NCI-H128 (cell line): ENCODE results near the gene PCGF5.
"Not testable (repeated sequence)": the region's sequence is repeated elsewhere in the genome, so short reads cannot be mapped to it uniquely, and the experiment has no call there.

Experiments
- DNase-seq: peaks from one replicate; lab custom pipeline; 2025; ENCODE audit not compliant: unreplicated experiment; lab: John Stamatoyannopoulos, UW

The PCGF5 gene

DNA sequence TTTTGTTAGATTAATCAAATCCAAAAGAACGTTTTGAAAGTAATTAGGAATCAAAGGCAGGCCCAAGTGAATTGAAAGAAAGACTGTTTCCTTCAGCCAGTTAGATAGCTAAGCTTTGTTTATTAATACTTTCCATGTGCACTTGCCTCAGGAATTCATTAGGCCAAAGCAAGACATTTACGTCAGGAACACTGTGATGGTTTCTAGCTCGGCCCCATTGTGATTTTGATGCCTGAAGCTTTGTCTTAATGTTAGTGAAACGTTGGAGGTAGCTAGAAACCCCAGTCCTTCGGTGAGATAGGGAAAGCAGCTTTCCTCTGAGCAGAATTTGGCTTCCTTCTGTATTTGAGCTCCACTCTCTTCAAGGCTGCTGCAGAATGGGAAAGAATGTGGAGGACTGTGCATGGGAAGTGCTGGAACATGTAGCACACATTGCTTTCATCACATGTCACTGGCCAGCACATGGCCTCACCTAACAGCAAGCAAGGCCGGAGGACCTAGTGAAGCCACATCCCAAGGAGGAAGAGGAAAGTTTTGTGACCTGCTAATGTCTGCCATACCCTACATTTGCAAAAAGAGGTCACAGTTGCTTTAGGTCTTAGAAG is 64.1 kb downstream of the PCGF5 start:
- no peak for DNase-seq

DNA sequence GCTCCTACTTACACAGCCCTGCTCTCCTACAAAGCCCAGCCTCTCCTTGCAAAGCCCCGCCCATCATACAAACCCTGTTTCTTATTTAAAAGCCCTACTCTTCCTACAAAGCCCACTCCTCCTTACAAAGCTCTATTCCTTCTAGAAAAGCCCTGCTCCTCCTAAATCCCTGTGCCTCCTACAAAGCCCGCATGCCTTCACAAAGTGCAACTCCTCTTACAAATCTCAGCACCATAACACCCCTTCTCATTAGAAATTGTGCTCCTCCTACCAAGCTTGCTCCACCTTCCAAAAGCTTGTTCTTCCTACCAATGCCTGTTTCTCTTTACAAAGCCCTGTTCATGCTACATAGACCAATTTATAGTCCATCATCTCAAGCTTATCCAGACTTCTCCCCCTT is 66.1 kb downstream of the PCGF5 start:
- DNase-seq: no peak

DNA sequence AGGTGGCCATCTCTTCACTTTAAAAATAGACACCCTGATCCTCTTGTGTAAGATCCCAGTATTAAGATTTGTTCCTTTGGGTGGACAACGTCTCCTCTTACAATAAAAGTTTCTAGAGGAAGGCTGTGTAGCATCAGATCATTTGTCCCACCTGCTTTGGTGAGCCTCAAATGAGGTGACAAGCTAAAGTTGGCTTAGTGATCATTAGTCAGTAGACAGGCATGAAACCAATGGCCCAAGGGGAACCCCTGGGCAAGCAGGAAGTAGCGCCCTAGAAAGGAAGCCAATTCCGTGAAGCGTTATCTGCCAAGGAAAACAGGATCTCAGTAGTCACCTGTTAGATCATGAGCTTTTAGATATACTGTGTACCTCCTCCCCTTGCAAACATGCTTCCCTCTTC is 66.8 kb downstream of the PCGF5 start:
- DNase-seq: no peak

DNA sequence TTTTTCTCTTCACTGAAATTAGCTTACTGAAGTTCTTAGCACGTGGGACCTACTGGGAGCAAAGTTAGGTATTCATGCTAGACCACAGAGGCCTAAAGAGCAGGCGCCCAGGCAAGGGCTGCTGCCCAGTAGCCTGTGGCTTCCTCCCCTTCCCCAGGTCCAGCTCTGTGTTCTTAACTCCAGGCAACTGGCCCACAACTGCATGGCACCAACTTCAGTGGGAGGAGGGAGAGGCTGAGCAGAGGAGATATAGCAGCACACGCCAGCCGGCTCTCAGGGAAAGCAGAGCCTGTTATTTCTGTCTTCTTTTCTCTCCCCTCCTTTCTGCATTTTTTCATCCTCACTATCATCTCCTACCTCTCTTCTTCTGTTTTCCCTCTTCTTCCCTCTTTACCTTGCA is 67.4 kb downstream of the PCGF5 start:
- DNase-seq: no peak

DNA sequence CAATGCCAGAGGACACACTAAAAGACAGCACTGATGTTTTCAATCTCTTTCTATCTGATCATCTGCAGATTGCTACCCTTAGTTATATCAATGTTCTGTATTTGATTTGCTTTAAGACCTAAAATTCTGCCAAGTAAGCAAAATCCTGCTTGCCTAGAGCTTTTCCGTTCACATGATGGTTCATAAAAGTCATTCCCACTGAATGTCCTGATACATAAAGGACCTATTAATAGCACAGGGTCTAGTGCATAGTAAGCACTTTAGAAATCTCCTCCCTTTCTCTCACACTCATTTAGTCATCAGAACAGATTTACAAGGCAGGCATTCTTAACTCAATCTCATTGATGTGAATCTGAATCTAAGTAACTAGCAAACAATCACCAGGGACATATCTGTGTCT is 68.8 kb downstream of the PCGF5 start:
- DNase-seq: no peak

DNA sequence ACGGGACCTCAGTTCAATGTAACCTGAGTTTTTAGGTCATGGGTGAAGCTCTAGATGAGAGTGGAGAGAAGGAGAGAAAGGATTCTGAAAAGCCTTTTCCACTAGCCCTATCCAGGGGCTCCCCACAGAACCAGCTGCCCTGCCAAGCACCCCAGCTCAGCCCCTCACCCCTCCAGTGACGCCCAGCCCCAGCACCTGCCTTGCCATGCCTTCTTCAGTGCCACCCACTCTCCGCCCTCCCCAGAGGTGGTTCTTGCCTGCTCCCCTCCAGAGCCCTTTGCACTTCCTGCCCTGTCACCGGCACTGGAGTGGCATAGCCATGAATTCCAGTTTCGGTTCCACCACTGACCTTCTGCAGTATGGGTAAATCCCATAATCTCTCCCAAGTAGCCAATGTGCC is 70.1 kb downstream of the PCGF5 start:
- DNase-seq: no peak

DNA sequence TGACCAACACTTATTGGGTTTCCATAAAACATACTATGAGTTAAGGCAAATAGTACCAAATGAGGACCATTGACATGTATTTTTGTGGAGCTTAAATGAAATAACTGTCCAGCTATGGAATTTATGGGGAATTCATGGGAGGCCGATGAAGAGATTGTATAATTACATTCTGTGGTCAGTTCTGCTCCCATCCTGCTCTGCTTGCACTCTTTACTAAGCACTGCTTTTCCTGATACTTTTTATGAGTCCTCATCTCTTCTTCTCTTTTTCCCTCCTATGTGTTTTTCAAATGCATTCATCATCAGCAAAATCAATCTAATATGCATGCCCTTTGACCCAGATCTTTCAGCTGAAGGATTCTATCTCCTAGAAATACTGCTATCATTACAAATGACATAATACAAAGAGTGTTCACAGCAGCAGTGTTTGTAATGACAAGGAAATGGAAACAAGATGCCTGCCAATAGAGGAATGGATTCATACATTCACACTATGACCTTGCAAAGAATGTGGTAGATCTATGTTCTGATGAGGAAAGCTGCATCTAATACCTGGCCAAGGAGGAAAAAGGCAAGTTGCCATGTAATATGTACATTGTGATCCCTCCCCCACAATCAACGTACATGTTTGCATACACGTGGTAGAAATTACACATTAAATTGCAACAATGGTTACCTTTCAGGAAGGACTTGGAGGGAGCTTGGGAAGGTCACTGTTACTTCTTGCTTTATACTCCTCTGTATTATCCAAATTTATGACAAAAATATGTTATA is 73.9 kb downstream of the PCGF5 start:
- DNase-seq: no peak

DNA sequence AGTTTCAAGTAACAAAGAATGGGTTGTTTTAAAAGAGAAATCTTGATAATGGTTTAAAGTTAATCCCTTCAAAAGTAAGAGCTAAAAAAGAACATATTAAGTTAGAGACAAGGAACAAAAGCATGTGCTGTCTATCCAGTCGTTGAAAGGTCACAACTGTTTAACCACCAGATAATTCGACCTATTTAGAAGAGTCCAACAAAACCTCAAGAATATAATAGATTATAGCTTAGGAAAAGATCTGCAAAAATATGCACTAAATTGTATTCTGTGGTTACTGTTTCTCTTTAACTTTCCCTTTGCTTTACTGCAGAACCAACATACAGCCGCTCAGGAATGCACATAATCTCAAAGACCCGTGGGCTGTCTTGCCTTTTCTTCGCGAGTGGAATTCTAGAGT is 74.9 kb downstream of the PCGF5 start:
- DNase-seq: no peak

DNA sequence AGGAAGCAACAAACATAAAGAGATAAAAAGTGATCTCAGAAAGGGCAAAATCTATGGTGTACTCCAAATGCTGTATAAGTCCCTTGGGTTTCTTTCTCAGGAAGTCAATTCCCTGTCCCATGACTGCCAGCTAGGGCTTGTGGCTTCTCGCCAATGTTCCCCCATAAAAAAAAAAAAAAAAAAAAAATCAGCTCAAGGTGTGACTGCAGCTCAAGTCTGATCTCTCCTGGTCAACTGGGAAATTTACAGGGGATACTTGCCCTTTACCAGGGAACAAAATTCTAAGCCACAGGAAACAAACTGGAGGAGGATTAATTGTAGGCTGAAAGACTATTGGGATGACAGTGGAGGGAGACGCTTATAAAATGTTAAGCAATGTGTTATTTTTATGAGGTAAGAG is 76.0 kb downstream of the PCGF5 start:
- no peak for DNase-seq

DNA sequence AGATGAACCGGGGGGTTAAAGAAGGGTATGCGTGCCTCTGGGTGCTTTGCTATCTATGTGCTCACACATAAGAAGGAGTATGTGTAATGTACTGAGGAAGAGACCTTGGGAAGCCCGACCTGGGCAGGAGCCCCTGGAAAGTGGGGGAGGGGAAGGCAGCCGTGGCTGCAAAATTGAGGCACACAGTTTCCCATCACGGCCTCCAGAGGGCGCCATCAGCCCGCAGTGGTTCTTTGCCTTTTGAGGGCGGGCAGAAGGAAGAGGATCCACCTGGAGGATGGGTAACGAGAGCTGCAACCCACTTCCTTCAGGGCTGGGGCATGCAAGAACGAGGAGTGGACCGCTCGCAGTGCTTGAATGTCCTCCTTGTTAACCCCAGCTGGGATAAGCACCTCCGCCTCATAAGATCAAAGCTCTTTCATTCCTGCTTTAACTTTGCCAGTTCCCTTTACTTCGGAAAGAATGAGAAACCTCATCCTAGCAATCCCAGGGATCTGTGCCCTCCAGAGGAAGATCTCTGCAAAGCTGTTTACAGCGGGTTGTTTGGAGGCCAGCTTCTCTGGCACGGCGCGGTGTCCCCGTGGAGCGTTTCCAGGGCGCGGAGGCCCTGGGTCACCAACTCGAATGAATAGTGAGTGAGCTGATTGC is 77.9 kb downstream of the PCGF5 start:
- DNase-seq: peak; percentile 58

DNA sequence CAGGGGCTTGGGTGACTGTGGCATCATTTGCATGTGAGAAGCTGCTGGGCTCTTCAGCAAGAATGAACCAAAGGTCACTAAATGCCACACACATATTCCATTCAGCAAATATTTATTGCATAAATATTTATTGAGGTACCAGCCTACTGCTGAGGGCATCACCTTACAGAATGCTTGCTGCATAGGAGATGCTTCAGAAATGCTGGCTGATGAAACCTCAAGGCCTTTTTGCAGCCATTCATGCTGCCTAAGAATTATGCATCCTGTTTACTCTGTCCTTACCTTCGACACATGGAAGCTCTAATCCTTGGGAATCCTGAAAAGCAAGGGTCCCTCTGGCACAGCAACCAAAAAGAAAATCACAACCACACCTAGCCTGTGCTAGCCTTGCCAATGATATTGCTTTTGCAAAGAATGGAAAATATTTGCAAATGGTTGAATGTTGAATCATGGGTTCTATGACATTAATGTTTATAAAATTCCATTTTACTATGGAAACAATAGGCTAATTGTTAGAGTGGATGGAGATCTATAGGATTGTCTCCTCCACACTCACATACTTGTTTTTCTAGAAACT is 79.6 kb downstream of the PCGF5 start:
- DNase-seq: no peak

DNA sequence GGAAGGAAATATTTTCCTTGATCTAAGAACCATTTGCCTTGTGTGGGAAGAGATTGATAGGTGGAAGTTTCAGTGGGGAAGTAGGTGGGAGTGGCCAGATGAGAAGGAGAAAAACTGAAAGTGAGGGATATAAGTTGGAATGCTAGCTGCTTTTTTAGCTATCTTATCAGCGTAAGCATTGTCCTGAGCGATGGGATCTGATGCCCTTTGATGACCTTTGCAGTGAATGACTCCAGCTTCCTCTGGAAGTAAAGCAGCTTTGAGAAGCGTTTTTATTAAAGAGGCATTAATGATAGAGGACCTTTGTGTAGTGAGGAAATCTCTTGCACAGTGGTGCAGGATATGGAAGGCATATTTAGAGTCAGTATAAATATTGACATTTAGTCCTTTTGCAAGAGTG is 82.5 kb downstream of the PCGF5 start:
- not testable (repeated sequence) for DNase-seq

DNA sequence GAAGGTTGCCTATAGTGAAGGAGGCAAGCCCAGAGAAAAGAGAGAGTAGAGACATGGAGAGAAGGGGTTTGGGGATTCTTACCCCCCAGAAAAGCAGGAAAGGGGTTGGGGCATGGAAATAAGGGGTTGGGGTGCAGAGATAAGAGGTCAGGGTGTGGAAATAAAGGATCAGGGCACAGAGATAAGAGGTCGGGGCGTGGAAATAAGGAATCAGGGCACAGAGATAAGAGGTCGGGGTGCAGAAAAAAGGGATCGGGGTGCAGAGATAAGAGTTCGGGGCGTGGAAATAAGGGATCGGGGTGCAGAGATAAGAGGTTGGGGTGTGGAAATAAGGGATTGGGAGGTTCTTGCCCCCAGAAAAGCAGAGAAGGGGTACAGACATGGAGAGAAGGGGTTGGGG is 85.5 kb downstream of the PCGF5 start:
- not testable (repeated sequence) for DNase-seq

DNA sequence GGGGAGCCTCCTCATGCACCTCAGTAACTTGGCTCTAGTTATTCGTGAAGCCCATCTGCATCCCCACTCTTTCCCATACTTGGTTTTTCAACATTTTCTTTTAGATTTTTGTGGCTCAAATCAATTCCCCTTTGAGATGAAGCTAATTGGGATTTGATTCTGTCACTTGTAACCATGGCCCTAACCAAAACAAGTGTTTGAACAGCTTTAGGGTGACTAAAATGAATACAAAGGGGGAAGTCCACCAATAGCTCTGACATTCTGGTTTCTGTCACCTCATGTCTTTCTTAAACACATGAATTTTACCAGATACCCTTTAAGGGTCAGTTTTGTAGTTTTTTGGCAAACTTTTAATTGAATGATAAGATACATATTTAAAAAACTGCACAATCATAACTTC is 87.0 kb downstream of the PCGF5 start:
- no peak for DNase-seq

DNA sequence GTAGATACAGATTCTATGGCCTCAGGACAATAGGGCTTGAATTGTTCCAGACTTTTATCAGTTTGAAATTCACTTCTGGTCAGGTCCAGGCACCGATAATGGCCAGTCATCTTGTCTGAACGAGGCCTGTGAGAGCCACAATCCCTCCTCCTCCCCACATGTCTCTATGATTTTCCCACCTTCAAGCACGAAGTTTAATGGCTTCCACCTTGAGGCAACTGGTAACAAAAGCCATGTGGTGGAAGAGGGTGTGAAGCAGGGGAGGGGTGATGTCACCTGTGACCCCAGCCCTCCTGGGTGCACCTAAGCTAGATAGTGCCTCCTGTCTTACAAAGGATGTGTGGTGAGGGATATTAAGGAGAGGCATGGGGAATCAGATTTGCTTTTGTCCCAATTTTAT is 89.2 kb downstream of the PCGF5 start:
- no peak for DNase-seq

DNA sequence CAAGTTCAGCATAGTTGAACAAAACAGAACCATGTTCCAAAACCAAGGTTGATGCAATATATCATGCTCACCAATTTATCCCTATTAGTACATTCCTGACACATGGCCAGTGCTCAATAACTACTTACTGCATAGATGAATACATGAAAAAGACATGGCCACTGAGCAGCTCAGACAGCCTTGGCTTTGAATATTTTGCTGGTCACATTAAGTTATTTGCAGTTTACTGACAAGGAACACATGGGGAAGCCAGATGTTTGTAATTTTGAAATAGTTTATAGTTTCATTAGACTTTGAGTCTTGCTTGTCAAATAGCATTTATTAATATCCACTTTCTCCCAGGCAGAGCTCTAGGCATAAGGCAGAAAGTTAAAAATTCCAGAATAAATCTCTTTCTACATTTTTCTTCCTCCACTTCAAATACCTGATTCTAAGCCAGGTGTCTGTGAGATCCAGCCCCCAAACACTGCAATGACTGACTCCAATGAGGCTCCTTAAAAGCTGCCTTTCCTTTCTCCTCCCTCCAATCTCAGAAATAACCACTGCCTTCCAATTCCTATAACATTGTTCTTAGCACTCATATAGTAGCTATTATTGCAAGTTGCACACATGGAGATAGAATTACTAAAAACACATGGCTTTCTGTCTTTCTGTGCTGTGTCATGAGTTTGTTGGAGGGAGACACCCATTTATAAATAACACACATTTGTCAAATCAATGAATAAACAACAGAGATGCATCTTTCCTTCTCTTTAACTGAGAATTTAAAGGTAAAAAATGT is 91.3 kb downstream of the PCGF5 start:
- DNase-seq: no peak

DNA sequence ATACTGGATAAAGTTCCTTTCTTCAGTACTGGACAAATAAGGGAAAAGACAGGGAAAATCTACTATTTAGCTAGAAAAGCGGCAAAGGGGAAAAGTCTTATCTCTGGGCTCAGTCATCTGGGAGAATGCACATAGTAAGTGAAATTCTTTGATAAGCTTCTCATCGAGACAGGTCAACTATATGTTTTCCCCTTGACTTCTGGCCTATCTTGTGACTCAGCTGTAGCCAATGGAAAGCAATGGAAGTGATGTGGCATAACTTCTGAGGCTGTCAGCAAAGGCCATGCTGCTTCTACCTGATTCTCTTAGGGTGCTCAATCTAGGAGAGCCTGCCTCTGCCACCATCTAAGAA is 91.9 kb downstream of the PCGF5 start:
- DNase-seq: no peak

DNA sequence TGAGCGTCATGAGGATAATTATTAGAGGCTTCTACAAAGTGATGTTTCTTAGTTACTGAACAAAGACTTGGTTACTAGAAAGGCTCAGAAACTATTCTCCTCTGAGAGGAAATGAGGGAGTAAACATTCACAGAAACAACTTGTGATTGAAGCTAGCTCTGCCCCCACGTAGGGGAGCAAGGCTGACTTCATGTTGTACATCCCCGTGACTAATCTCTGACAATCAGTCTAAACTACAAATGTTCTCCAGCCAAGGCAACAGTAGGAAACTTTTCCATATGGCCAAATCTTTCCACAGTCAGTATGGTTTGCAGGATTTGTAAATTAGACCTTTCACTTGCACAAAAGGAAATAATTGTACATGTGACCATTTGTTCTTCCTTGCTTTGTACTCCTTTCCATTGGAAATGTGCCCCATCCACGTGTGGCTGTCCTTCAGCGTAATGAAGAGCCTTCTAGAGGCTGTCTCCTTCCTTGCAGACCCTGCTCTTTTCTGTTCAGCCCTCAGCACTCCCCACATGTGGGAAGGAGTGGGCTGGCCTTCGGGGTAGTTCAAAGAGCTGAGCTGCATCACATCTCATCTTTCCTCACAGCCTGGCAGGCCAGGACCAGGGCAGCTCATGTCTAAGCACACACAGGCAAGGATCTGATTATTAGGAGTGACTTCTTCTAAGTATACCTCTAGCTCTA is 93.5 kb downstream of the PCGF5 start:
- no peak for DNase-seq

DNA sequence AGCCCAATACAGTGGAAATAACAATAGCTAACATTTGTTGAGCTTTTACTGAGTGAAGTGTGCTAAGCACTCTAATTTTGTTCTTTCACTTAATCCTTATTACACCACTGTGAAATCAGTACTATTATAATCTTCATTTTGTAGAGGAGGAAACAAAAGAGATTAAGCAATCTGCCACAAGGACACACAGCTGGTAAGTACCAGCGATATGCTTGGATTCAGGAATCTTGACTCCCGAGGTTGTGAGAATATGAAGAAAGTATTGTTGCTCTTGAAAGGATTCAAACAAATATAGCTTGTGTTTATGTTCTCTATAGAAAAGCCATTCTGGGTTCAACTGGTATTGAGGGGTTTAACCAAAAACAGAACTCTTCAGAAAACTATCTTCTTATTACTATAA is 96.0 kb downstream of the PCGF5 start:
- DNase-seq: no peak

DNA sequence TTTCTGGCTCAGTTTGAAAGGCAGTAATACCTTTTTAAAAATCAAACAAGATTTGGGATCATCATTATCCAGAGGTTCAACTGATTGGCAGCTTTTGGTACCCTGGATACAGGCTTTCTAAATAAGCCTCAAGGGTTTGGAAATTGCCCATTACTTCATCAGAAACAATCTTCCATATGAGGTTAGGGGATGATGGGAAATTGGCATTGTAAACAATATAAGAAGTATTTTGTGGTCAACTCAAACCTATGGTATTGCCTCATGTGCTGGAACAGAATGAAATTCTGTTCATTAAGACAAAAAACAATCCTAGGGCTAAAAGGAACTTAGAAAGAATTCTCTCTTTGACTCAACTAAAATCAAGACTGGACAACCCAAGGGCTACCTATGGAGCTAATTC is 97.1 kb downstream of the PCGF5 start:
- DNase-seq: no peak

DNA sequence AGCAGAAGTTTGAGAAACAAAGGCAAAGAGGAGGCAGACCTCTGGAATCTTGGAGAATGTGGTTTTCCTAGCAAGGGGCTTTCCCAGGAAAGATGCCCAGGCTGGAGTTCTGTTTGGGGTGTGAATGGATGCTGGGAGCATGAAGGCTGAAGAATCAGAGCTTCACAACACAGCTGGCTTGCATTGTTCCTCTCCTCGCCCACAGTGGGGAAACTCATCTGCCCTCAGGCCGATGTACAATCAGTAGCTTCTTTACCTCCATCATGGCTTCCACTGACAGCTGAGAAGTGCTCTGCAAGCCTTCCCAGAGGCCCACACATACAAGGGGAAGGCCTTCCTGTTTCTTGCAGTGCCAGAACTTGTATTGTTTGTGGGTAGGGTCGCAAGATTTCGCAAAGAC is 98.9 kb downstream of the PCGF5 start:
- no peak for DNase-seq
